HCT116 (cell line): ENCODE data around the gene ULBP2. TPM values are rescaled to one million over a fixed set of nuclear protein-coding genes. Genes with fewer than 3 reads are reported as not detected.
"Not testable (repeated sequence)": the region's sequence is repeated elsewhere in the genome, so short reads cannot be mapped to it uniquely, and the experiment has no call there.

Experiments used
- ATAC-seq: fragments of 200-7000 bp; cut with Tn5 transposase; 2 replicates; pipeline ENCODE4 v1.9.1; 2020; ENCODE audit warnings: mild to moderate bottlenecking, moderate library complexity
- BruUV-seq: library from RNA; stranded (reverse); fragments of 400-500 nt; replicated peaks from 2 replicates; lab custom pipeline; 2021; lab: Mats Ljungman, UMichigan
- CTCF ChIA-PET: fragments of 300-600 bp; sonication (Branson Sonifier 250); formaldehyde crosslinking; loops from one replicate; lab custom pipeline; 2021; ENCODE audit warnings: antibody characterized with exemption; lab: Charles Lee
- POLR2A ChIA-PET: fragments of 300-600, 350-600 bp; sonication (Branson Sonifier 250); formaldehyde crosslinking; loops from one replicate; lab custom pipeline; 2021; ENCODE audit warnings: antibody characterized with exemption; lab: Charles Lee
- RAD21 ChIA-PET, 2 experiments: fragments of 300-600 bp; sonication (Branson Sonifier 250); formaldehyde crosslinking; loops; one replicate each; lab custom pipeline; 2023; ENCODE audit warnings: low total read pairs in 2 of 2; ENCODE audit not compliant: uncharacterized antibody in 2 of 2, unreplicated experiment in 2 of 2, low non-redundant PET in 1 of 2; lab: Charles Lee
- DNase-seq: peaks from one replicate; pipeline ENCODE4 v3.0.0-alpha.2; 2010; ENCODE audit warnings: low read depth, low spot score
- H2AFZ ChIP-seq: fragments of 200-600 bp; shearing (Covaris generic), sonication (generic); 2 replicates; pipeline ENCODE4 v1.6.1; 2017; ENCODE audit warnings: low read depth, mixed run types, mixed read lengths, antibody characterized with exemption, low read length; ENCODE audit not compliant: poor library complexity, severe bottlenecking
- H3K27ac ChIP-seq: 2 replicates; pipeline ENCODE4 v1.5.1; 2012; ENCODE audit warnings: low read depth, low read length
- H3K27me3 ChIP-seq: fragments of 200-600 bp; sonication (generic); 2 replicates; pipeline ENCODE4 v1.6.1; 2016; ENCODE audit warnings: mixed run types, low read length, mixed read lengths; ENCODE audit not compliant: insufficient read depth
- H3K36me3 ChIP-seq, 2 experiments: fragments of 200-500 bp in 1 of 2; fragments of 200-600 bp in 1 of 2; sonication (Bioruptor generic) in 1 of 2; sonication (generic) in 1 of 2; 2 replicates each; pipeline versions ENCODE4 v1.5.1 to v1.6.1; 2014 to 2016; ENCODE audit warnings: low read length in 2 of 2, inconsistent platforms in 1 of 2, mixed read lengths in 1 of 2, mixed run types in 1 of 2; ENCODE audit not compliant: insufficient read depth in 2 of 2, control insufficient read depth in 1 of 2
- H3K4me1 ChIP-seq, 2 experiments: fragments of 200-600 bp in 1 of 2; sonication (generic) in 1 of 2; 2 replicates each; pipeline versions ENCODE4 v1.5.1 to v1.6.1; 2012 to 2017; ENCODE audit warnings: low read length in 2 of 2, inconsistent platforms in 1 of 2, mild to moderate bottlenecking in 1 of 2, mixed read lengths in 1 of 2, mixed run types in 1 of 2, moderate library complexity in 1 of 2; ENCODE audit not compliant: insufficient read depth in 2 of 2, control insufficient read depth in 1 of 2
- H3K4me2 ChIP-seq: fragments of 200-600 bp; sonication (generic); 2 replicates; pipeline ENCODE4 v1.6.1; 2017; ENCODE audit warnings: mixed run types, low read length, mixed read lengths
- H3K4me3 ChIP-seq, 2 experiments: fragments of 200-600 bp in 1 of 2; sonication (generic) in 1 of 2; replicated peaks in 1 of 2; 2 replicates each; pipeline ENCODE4 v1.5.1; 2011 to 2016; ENCODE audit warnings: low read length in 2 of 2, control low read depth in 1 of 2, low read depth in 1 of 2, mild to moderate bottlenecking in 1 of 2, mixed read lengths in 1 of 2, mixed run types in 1 of 2
- H3K79me2 ChIP-seq: fragments of 200-600 bp; sonication (generic); 2 replicates; pipeline ENCODE4 v1.6.1; 2017; ENCODE audit warnings: mild to moderate bottlenecking, mixed run types, low read length, moderate library complexity, mixed read lengths; ENCODE audit not compliant: insufficient read depth
- H3K9ac ChIP-seq: fragments of 200-600 bp; sonication (generic); 2 replicates; pipeline ENCODE4 v1.6.1; 2016; ENCODE audit warnings: low read length, mixed read lengths
- H3K9me2 ChIP-seq: fragments of 200-600 bp; sonication (generic), shearing (Covaris generic); 2 replicates; pipeline ENCODE4 v1.6.1; 2017; ENCODE audit warnings: mixed run types, mild to moderate bottlenecking, moderate library complexity; ENCODE audit not compliant: insufficient read depth
- H3K9me3 ChIP-seq, 2 experiments: fragments of 200-500 bp in 1 of 2; fragments of 200-600 bp in 1 of 2; sonication (Bioruptor generic) in 1 of 2; sonication (generic) in 1 of 2; 2 replicates each; pipeline ENCODE4 v1.6.1; 2014 to 2017; ENCODE audit warnings: low read length in 2 of 2, mixed read lengths in 2 of 2, inconsistent platforms in 1 of 2, low read depth in 1 of 2, mild to moderate bottlenecking in 1 of 2, mixed run types in 1 of 2, moderate library complexity in 1 of 2; ENCODE audit not compliant: control insufficient read depth in 1 of 2, insufficient read depth in 1 of 2
- H4K20me1 ChIP-seq: fragments of 200-600 bp; sonication (generic), shearing (Covaris generic); 2 replicates; pipeline ENCODE4 v1.6.1; 2017; ENCODE audit warnings: mixed run types, mild to moderate bottlenecking, moderate library complexity; ENCODE audit not compliant: insufficient read depth
- CEBPB ChIP-seq: IDR thresholded peaks from 2 replicates; pipeline ENCODE4 v1.6.1; 2012; ENCODE audit warnings: low read depth
- EZH2 ChIP-seq: fragments of 200-600 bp; sonication (generic); IDR thresholded peaks from 2 replicates; pipeline ENCODE4 v1.6.1; 2017; ENCODE audit warnings: antibody characterized with exemption, mixed run types
- FOSL1 ChIP-seq: IDR thresholded peaks from 2 replicates; pipeline ENCODE4 v1.6.1; 2012; ENCODE audit warnings: low read depth
- MAX ChIP-seq: IDR thresholded peaks from 2 replicates; pipeline ENCODE4 v1.6.1; 2012
- POLR2A ChIP-seq: IDR thresholded peaks from 2 replicates; pipeline ENCODE4 v1.7.0; 2011; ENCODE audit warnings: borderline replicate concordance; ENCODE audit not compliant: insufficient read depth, insufficient read length; ENCODE audit errors: extremely low read depth
- SP1 ChIP-seq: IDR thresholded peaks from 2 replicates; pipeline ENCODE4 v1.6.1; 2012; ENCODE audit warnings: low read depth
- ZNF274 ChIP-seq: fragments of 200-500 bp; sonication (Bioruptor generic); IDR thresholded peaks from 2 replicates; pipeline ENCODE4 v1.6.1; 2014; ENCODE audit warnings: mild to moderate bottlenecking, low read depth, low read length, inconsistent platforms
- intact Hi-C: fragments of 100-400 bp; cut with micrococcal nuclease; formaldehyde crosslinking; loops from 2 replicates; pipeline ENCODE4 v1.10.0; 2022
- total RNA-seq: library from RNA; stranded (reverse); gene quantifications from one replicate; pipeline ENCODE4 v1.2.1, GENCODE V29; 2021; ENCODE audit not compliant: unreplicated experiment
- TF ChIP-seq, protein P1 (sequence below): IDR thresholded peaks from 2 replicates; pipeline ENCODE4 v1.6.1; 2012; ENCODE audit warnings: low read depth
- TF ChIP-seq, protein P2 (sequence below), 3 experiments: fragments of 200-600 bp in 1 of 3; sonication (generic) in 1 of 3; IDR thresholded peaks in 2 of 3; conservative IDR thresholded peaks in 1 of 3; 2 replicates each; pipeline ENCODE4 v1.5.1; 2012 to 2017; ENCODE audit warnings: low read depth in 2 of 3, low read length in 2 of 3, antibody characterized with exemption in 1 of 3, borderline replicate concordance in 1 of 3, control low read depth in 1 of 3, mild to moderate bottlenecking in 1 of 3, mixed read lengths in 1 of 3, mixed run types in 1 of 3, moderate library complexity in 1 of 3; ENCODE audit not compliant: insufficient read depth in 1 of 3
- TF ChIP-seq, protein P3 (sequence below): IDR thresholded peaks from 2 replicates; pipeline ENCODE4 v1.6.1; 2012

ULBP2 gene
- total RNA-seq, 1 experiment from 2014 or later: 10.2 TPM

- H3K9me3 ChIP-seq, H3K79me2 ChIP-seq, intact Hi-C loops, BruUV-seq, RAD21 ChIA-PET, H3K9me2 ChIP-seq, H3K27ac ChIP-seq, H3K4me2 ChIP-seq, H3K27me3 ChIP-seq, H4K20me1 ChIP-seq, H3K4me3 ChIP-seq, DNase-seq, H3K4me1 ChIP-seq, POLR2A ChIA-PET, H2AFZ ChIP-seq, H3K36me3 ChIP-seq, CTCF ChIA-PET, ATAC-seq, H3K9ac ChIP-seq: not testable (repeated sequence)
Measured at GRCh38 chr6:149947533-149947932, 5.7 kb downstream of the ULBP2 start.

- intact Hi-C loops: no loop called here
- Histone ChIP-seq H3K36me3 (no peaks in the 10 kb centered on the region), H3K79me2 (no peaks in the 10 kb centered on the region), H3K9me2 (no peaks in the 10 kb centered on the region), H2AFZ (no peak overlapping the region), H3K9ac (no peak overlapping the region), H3K4me2 (no peak overlapping the region), H3K4me3 (no peak overlapping the region), H4K20me1 (no peaks in the 10 kb centered on the region), H3K27ac (no peak overlapping the region), H3K4me1 (no peaks in the 10 kb centered on the region), H3K9me3 (no peaks in the 10 kb centered on the region), H3K27me3 (no peaks in the 10 kb centered on the region)
- CTCF ChIA-PET: no interaction called here
- ATAC-seq (no peak), DNase-seq (no peak)
- RAD21 ChIA-PET: no interaction called here
- no TSS peak for BruUV-seq
- no peak for TF ChIP-seq EZH2
- no peak for TF ChIP-seq ZNF274
- TF ChIP-seq, protein P1, sequence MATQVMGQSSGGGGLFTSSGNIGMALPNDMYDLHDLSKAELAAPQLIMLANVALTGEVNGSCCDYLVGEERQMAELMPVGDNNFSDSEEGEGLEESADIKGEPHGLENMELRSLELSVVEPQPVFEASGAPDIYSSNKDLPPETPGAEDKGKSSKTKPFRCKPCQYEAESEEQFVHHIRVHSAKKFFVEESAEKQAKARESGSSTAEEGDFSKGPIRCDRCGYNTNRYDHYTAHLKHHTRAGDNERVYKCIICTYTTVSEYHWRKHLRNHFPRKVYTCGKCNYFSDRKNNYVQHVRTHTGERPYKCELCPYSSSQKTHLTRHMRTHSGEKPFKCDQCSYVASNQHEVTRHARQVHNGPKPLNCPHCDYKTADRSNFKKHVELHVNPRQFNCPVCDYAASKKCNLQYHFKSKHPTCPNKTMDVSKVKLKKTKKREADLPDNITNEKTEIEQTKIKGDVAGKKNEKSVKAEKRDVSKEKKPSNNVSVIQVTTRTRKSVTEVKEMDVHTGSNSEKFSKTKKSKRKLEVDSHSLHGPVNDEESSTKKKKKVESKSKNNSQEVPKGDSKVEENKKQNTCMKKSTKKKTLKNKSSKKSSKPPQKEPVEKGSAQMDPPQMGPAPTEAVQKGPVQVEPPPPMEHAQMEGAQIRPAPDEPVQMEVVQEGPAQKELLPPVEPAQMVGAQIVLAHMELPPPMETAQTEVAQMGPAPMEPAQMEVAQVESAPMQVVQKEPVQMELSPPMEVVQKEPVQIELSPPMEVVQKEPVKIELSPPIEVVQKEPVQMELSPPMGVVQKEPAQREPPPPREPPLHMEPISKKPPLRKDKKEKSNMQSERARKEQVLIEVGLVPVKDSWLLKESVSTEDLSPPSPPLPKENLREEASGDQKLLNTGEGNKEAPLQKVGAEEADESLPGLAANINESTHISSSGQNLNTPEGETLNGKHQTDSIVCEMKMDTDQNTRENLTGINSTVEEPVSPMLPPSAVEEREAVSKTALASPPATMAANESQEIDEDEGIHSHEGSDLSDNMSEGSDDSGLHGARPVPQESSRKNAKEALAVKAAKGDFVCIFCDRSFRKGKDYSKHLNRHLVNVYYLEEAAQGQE: no peak
- no peak for TF ChIP-seq POLR2A
- TF ChIP-seq, protein P2, sequence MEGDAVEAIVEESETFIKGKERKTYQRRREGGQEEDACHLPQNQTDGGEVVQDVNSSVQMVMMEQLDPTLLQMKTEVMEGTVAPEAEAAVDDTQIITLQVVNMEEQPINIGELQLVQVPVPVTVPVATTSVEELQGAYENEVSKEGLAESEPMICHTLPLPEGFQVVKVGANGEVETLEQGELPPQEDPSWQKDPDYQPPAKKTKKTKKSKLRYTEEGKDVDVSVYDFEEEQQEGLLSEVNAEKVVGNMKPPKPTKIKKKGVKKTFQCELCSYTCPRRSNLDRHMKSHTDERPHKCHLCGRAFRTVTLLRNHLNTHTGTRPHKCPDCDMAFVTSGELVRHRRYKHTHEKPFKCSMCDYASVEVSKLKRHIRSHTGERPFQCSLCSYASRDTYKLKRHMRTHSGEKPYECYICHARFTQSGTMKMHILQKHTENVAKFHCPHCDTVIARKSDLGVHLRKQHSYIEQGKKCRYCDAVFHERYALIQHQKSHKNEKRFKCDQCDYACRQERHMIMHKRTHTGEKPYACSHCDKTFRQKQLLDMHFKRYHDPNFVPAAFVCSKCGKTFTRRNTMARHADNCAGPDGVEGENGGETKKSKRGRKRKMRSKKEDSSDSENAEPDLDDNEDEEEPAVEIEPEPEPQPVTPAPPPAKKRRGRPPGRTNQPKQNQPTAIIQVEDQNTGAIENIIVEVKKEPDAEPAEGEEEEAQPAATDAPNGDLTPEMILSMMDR (IDR thresholded peaks at IDR 0.05 in 2 of 3, conservative IDR thresholded peaks at IDR 0.05 in 1 of 3; ENCODE audit: borderline replicate concordance in 1 of 3, insufficient read depth in 1 of 3, low read depth in 2 of 3, low read length in 2 of 3): no peak
- TF ChIP-seq, protein P3, sequence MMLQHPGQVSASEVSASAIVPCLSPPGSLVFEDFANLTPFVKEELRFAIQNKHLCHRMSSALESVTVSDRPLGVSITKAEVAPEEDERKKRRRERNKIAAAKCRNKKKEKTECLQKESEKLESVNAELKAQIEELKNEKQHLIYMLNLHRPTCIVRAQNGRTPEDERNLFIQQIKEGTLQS: no peak
- TF ChIP-seq FOSL1: no peak
- TF ChIP-seq MAX: no peak
- TF ChIP-seq SP1: no peak
- TF ChIP-seq CEBPB: no peak
- POLR2A ChIA-PET: no interaction called here
Measured at GRCh38 chr6:149948011-149948410, 6.2 kb downstream of the ULBP2 start.
